Sigmoid colon (tissue), 4 donors: ENCODE results near the gene IL34.

Experiments
- CTCF ChIP-seq, 4 experiments: fragments of 450-650 bp in 3 of 4; fragments of 200-600 bp in 1 of 4; IDR thresholded peaks; one replicate each; pipeline ENCODE4 v1.5.1; 2016 to 2019; ENCODE audit warnings: antibody characterized with exemption in 4 of 4, mild to moderate bottlenecking in 3 of 4, moderate library complexity in 2 of 4
- POLR2AphosphoS5 ChIP-seq, 4 donors: sonication (generic); formaldehyde crosslinking; IDR thresholded peaks; one replicate each; pipeline ENCODE4 v1.6.1; 2017; ENCODE audit warnings: antibody characterized with exemption in 4 of 4

GRCh38 chr16:70614208-70614951, 32.0 kb upstream of the IL34 start:
- TF ChIP-seq CTCF (IDR thresholded peaks at IDR 0.05): no peak
- TF ChIP-seq POLR2AphosphoS5 (IDR thresholded peaks at IDR 0.05): no peak
